ENCODE results near the gene TAF11. TPM values are rescaled to one million over a fixed set of nuclear protein-coding genes. Genes with fewer than 3 reads are reported as not detected.

TAF11 gene
- total RNA-seq, 3 donors from 2014 or later: 23.2 to 26.8 (median 24.2) TPM

- no peak overlapping the region for H3K4me3 ChIP-seq
- no peaks in the 10 kb centered on the region for H3K36me3 ChIP-seq (ENCODE audit: low read depth)
- DNase-seq (no peak), ATAC-seq (no peak)
- intact Hi-C loops (cut with DNase I, micrococcal nuclease): no loop called here
- no peaks in the 10 kb centered on the region for H3K4me1 ChIP-seq (ENCODE audit: low read depth)
- TF ChIP-seq, protein P1, sequence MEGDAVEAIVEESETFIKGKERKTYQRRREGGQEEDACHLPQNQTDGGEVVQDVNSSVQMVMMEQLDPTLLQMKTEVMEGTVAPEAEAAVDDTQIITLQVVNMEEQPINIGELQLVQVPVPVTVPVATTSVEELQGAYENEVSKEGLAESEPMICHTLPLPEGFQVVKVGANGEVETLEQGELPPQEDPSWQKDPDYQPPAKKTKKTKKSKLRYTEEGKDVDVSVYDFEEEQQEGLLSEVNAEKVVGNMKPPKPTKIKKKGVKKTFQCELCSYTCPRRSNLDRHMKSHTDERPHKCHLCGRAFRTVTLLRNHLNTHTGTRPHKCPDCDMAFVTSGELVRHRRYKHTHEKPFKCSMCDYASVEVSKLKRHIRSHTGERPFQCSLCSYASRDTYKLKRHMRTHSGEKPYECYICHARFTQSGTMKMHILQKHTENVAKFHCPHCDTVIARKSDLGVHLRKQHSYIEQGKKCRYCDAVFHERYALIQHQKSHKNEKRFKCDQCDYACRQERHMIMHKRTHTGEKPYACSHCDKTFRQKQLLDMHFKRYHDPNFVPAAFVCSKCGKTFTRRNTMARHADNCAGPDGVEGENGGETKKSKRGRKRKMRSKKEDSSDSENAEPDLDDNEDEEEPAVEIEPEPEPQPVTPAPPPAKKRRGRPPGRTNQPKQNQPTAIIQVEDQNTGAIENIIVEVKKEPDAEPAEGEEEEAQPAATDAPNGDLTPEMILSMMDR (IDR thresholded peaks at IDR 0.05): no peak
- H3K9me3 ChIP-seq: no peaks in the 10 kb centered on the region
Measured at GRCh38 chr6:34832942-34833341, 54.9 kb downstream of the TAF11 start.

- no peaks in the 10 kb centered on the region for H3K36me3 ChIP-seq (ENCODE audit: low read depth)
- no peak overlapping the region for H3K4me3 ChIP-seq
- TF ChIP-seq, protein P1 (IDR thresholded peaks at IDR 0.05): no peak
- no peak for DNase-seq
- intact Hi-C loops (cut with DNase I, micrococcal nuclease): no loop called here
- no peaks in the 10 kb centered on the region for H3K9me3 ChIP-seq
- H3K4me1 ChIP-seq (ENCODE audit: low read depth): no peaks in the 10 kb centered on the region
- ATAC-seq: no peak
Measured at GRCh38 chr6:34829137-34829536, 58.7 kb downstream of the TAF11 start.

Other genes starting within 250 kb of the TAF11 start
- 10 to 100 TPM; 45.1 to 87.6 (median 51.1) TPM for gene ILRUN, start 191.3 kb downstream of the TAF11 start, total RNA-seq
- 10 to 100 TPM; 44.8 to 70.2 (median 49.1) TPM for gene SNRPC, start 130.5 kb downstream of the TAF11 start, total RNA-seq
- 10 to 100 TPM in 1 of 3 donors, 1 to 10 TPM in 2; 9.2 to 11.3 (median 10.0) TPM for gene BLTP3A, start 96.0 kb downstream of the TAF11 start, total RNA-seq
- 10 to 100 TPM; 30.0 to 62.4 (median 33.3) TPM for gene ANKS1A, start 1.2 kb upstream of the TAF11 start, total RNA-seq

Data from mucosa of descending colon (tissue), 3 donors.